MCF 10A (cell line): ENCODE data around the gene MOGAT2. TPM values are rescaled to one million over a fixed set of nuclear protein-coding genes. Genes with fewer than 3 reads are reported as not detected.

ENCODE experiments used
- BruUV-seq: library from RNA; stranded (reverse); fragments of 400-500 nt; replicated peaks from 2 replicates; lab custom pipeline; 2021; lab: Mats Ljungman, UMichigan
- CTCF ChIA-PET: fragments of 300-600 bp; sonication (Branson Sonifier 250); formaldehyde crosslinking; extraction: SDS; loops from one replicate; lab custom pipeline; 2021; ENCODE audit warnings: antibody characterized with exemption, inconsistent platforms; lab: Yijun Ruan, JAX
- POLR2A ChIA-PET: fragments of 300-600, 350-650 bp; sonication (Branson Sonifier 250); formaldehyde crosslinking; extraction: SDS; loops from one replicate; lab custom pipeline; 2020; ENCODE audit warnings: antibody characterized with exemption, inconsistent platforms; lab: Yijun Ruan, JAX
- DNase-seq: peaks from one replicate; pipeline ENCODE4 v3.0.0-alpha.2; 2018; ENCODE audit not compliant: unreplicated experiment
- H3K27ac Mint-ChIP-seq: one replicate; pipeline ENCODE4 v1.8.0; 2022; ENCODE audit warnings: mild to moderate bottlenecking, low read depth, mixed read lengths; ENCODE audit not compliant: unreplicated experiment
- H3K27me3 Mint-ChIP-seq: one replicate; pipeline ENCODE4 v1.8.0; 2022; ENCODE audit warnings: mixed read lengths; ENCODE audit not compliant: insufficient read depth, unreplicated experiment
- H3K36me3 Mint-ChIP-seq: one replicate; pipeline ENCODE4 v1.8.0; 2022; ENCODE audit warnings: mild to moderate bottlenecking, moderate library complexity, mixed read lengths; ENCODE audit not compliant: insufficient read depth, unreplicated experiment
- H3K4me1 Mint-ChIP-seq: one replicate; pipeline ENCODE4 v1.8.0; 2022; ENCODE audit warnings: mixed read lengths; ENCODE audit not compliant: insufficient read depth, unreplicated experiment
- H3K4me3 Mint-ChIP-seq: one replicate; pipeline ENCODE4 v1.8.0; 2022; ENCODE audit warnings: mild to moderate bottlenecking, moderate library complexity, mixed read lengths; ENCODE audit not compliant: unreplicated experiment
- H3K9me3 Mint-ChIP-seq: one replicate; pipeline ENCODE4 v1.8.0; 2022; ENCODE audit warnings: mixed read lengths; ENCODE audit not compliant: unreplicated experiment
- CTCF ChIP-seq: fragments of 200-600 bp; IDR thresholded peaks from one replicate; pipeline ENCODE4 v1.8.0; 2022; ENCODE audit warnings: antibody characterized with exemption, mild to moderate bottlenecking; ENCODE audit not compliant: unreplicated experiment
- intact Hi-C: fragments of 100-400 bp; cut with micrococcal nuclease; formaldehyde crosslinking; loops from 2 replicates; pipeline ENCODE4 v1.14.1; 2022
- total RNA-seq: library from RNA; stranded (reverse); gene quantifications from 2 replicates; pipeline ENCODE4 v1.2.3, GENCODE V29; 2022

The MOGAT2 gene
- total RNA-seq, 1 experiment from 2014 or later: not detected

GRCh38 chr11:75733071-75733430 lies 15.4 kb downstream of the MOGAT2 start:
- Mint-ChIP-seq H3K36me3 (no peaks in the 10 kb centered on the region), H3K27me3 (no peaks in the 10 kb centered on the region), H3K27ac (no peak overlapping the region), H3K4me1 (no peaks in the 10 kb centered on the region), H3K9me3 (no peaks in the 10 kb centered on the region), H3K4me3 (no peak overlapping the region)
- TF ChIP-seq CTCF: no peak
- DNase-seq: no peak
- CTCF ChIA-PET: no interaction called here
- POLR2A ChIA-PET: no interaction called here
- intact Hi-C loops: no loop called here
- BruUV-seq: no TSS peak

GRCh38 chr11:75733431-75734107 lies 15.9 kb downstream of the MOGAT2 start:
- ChIA-PET POLR2A (no interaction called here), CTCF (no interaction called here)
- H3K27ac Mint-ChIP-seq: no peak overlapping the region
- TF ChIP-seq CTCF: no peak
- H3K9me3 Mint-ChIP-seq: no peaks in the 10 kb centered on the region
- H3K27me3 Mint-ChIP-seq: no peaks in the 10 kb centered on the region
- no peak overlapping the region for H3K4me3 Mint-ChIP-seq
- no peaks in the 10 kb centered on the region for H3K36me3 Mint-ChIP-seq
- BruUV-seq: no TSS peak
- no peak for DNase-seq
- no peaks in the 10 kb centered on the region for H3K4me1 Mint-ChIP-seq
- intact Hi-C loops: no loop called here

- CTCF ChIA-PET: interaction anchor here (0.7 kb wide), 1 partner anchor 87 kb away, joined by 3 read pairs; no protein-coding TSS in a partner anchor
- H3K9me3 Mint-ChIP-seq: no peaks in the 10 kb centered on the region
- POLR2A ChIA-PET: no interaction called here
Observed at GRCh38 chr11:75734491-75735180, 17.0 kb downstream of the MOGAT2 start.

More at GRCh38 chr11:75734491-75735180, 17.0 kb downstream of the MOGAT2 start:
- TF ChIP-seq CTCF: no peak
- H3K4me1 Mint-ChIP-seq: no peaks in the 10 kb centered on the region
- BruUV-seq: no TSS peak
- no peaks in the 10 kb centered on the region for H3K27me3 Mint-ChIP-seq
- intact Hi-C loops: no loop called here
- DNase-seq: no peak
- no peak overlapping the region for H3K27ac Mint-ChIP-seq
- no peak overlapping the region for H3K4me3 Mint-ChIP-seq
- H3K36me3 Mint-ChIP-seq: no peaks in the 10 kb centered on the region
